CD14-positive monocyte (primary cell): ENCODE data around the gene DUSP16. TPM values are rescaled to one million over a fixed set of nuclear protein-coding genes. Genes with fewer than 3 reads are reported as not detected.

Experiments used
- DNase-seq, 3 donors: peaks; one replicate each; pipeline ENCODE4 v3.0.0-alpha.2; 2011 to 2022
- H2AFZ ChIP-seq: 2 replicates; pipeline ENCODE4 v1.6.0; 2012; ENCODE audit warnings: mild to moderate bottlenecking, low read depth, low read length, inconsistent platforms; ENCODE audit not compliant: insufficient read depth, poor library complexity, severe bottlenecking
- H3K27ac ChIP-seq, 2 donors: 1 replicate in 1 of 2; 2 replicates in 1 of 2; pipeline ENCODE4 v1.5.1; 2012 to 2013; ENCODE audit warnings: low read length in 2 of 2, control low read depth in 1 of 2, inconsistent platforms in 1 of 2, low read depth in 1 of 2, mild to moderate bottlenecking in 1 of 2
- H3K27me3 ChIP-seq, 2 donors: one replicate each; pipeline versions ENCODE4 v1.6.0 to v1.6.1; 2011 to 2013; ENCODE audit warnings: low read length in 2 of 2; ENCODE audit not compliant: control insufficient read depth in 2 of 2, insufficient read depth in 2 of 2
- H3K36me3 ChIP-seq, 2 donors: replicated peaks in 1 of 2; 1 replicate in 1 of 2; 2 replicates in 1 of 2; pipeline versions ENCODE4 v1.5.1 to v1.6.1; 2012 to 2013; ENCODE audit warnings: low read length in 2 of 2, control low read depth in 1 of 2, inconsistent platforms in 1 of 2, mild to moderate bottlenecking in 1 of 2; ENCODE audit not compliant: insufficient read depth in 2 of 2, control insufficient read depth in 1 of 2
- H3K4me1 ChIP-seq, 2 donors: 1 replicate in 1 of 2; 2 replicates in 1 of 2; pipeline versions ENCODE4 v1.5.1 to v1.6.1; 2012 to 2013; ENCODE audit warnings: low read length in 2 of 2, control low read depth in 1 of 2, inconsistent platforms in 1 of 2, mild to moderate bottlenecking in 1 of 2, moderate library complexity in 1 of 2; ENCODE audit not compliant: insufficient read depth in 2 of 2, control insufficient read depth in 1 of 2
- H3K4me2 ChIP-seq: replicated peaks from 2 replicates; pipeline ENCODE3; 2012; ENCODE audit warnings: low read length, moderate library complexity, mild to moderate bottlenecking; ENCODE audit not compliant: poor library complexity, severe bottlenecking; ENCODE audit errors: extremely low read depth
- H3K4me3 ChIP-seq, 3 experiments: fragments of 200-600 bp in 1 of 3; sonication (generic) in 1 of 3; replicated peaks in 1 of 3; 1 replicate in 2 of 3; 2 replicates in 1 of 3; pipeline ENCODE4 v1.5.1; 2011 to 2013; ENCODE audit warnings: low read length in 3 of 3, mild to moderate bottlenecking in 3 of 3, control low read depth in 2 of 3, low read depth in 2 of 3, inconsistent platforms in 1 of 3, moderate library complexity in 1 of 3
- H3K79me2 ChIP-seq: 2 replicates; pipeline ENCODE4 v1.6.0; 2012; ENCODE audit warnings: mild to moderate bottlenecking, control low read depth, inconsistent platforms, low read length, moderate library complexity; ENCODE audit not compliant: insufficient read depth
- H3K9ac ChIP-seq: 2 replicates; pipeline ENCODE4 v1.6.0; 2017; ENCODE audit warnings: low read length, mild to moderate bottlenecking; ENCODE audit not compliant: insufficient read depth, poor library complexity, severe bottlenecking
- H3K9me3 ChIP-seq, 2 donors: replicated peaks in 1 of 2; 1 replicate in 1 of 2; 2 replicates in 1 of 2; pipeline versions ENCODE4 v1.5.1 to v1.6.1; 2012 to 2013; ENCODE audit warnings: low read length in 2 of 2, control low read depth in 1 of 2; ENCODE audit not compliant: control insufficient read depth in 1 of 2, insufficient read depth in 1 of 2
- H4K20me1 ChIP-seq: 2 replicates; pipeline ENCODE4 v1.6.0; 2012; ENCODE audit warnings: mild to moderate bottlenecking, low read length, control low read depth, moderate library complexity; ENCODE audit not compliant: insufficient read depth
- H3K27ac Mint-ChIP-seq, 7 donors: one replicate each; pipeline ENCODE4 v1.8.0; 2020; ENCODE audit warnings: mild to moderate bottlenecking in 7 of 7, mixed read lengths in 7 of 7, moderate library complexity in 6 of 7, inconsistent platforms in 2 of 7
- H3K27me3 Mint-ChIP-seq, 3 donors: one replicate each; pipeline ENCODE4 v1.8.0; 2021 to 2022; ENCODE audit warnings: low read depth in 3 of 3, mild to moderate bottlenecking in 3 of 3, mixed read lengths in 3 of 3, moderate library complexity in 3 of 3, inconsistent platforms in 1 of 3
- H3K36me3 Mint-ChIP-seq, 2 donors: one replicate each; pipeline ENCODE4 v1.8.0; 2020; ENCODE audit warnings: mixed read lengths in 2 of 2, inconsistent platforms in 1 of 2, mild to moderate bottlenecking in 1 of 2
- H3K4me1 Mint-ChIP-seq: one replicate; pipeline ENCODE4 v1.8.0; 2020; ENCODE audit warnings: mild to moderate bottlenecking, mixed read lengths
- H3K4me3 Mint-ChIP-seq, 2 donors: one replicate each; pipeline ENCODE4 v1.8.0; 2020; ENCODE audit warnings: mild to moderate bottlenecking in 2 of 2, mixed read lengths in 2 of 2, moderate library complexity in 1 of 2
- H3K9me3 Mint-ChIP-seq, 7 donors: one replicate each; pipeline ENCODE4 v1.8.0; 2020 to 2022; ENCODE audit warnings: mixed read lengths in 7 of 7, mild to moderate bottlenecking in 6 of 7, moderate library complexity in 6 of 7, inconsistent platforms in 2 of 7
- CTCF ChIP-seq: fragments of 200-600 bp; IDR thresholded peaks from one replicate; pipeline ENCODE4 v1.8.0; 2022; ENCODE audit warnings: antibody characterized with exemption, mild to moderate bottlenecking
- WGBS: methylation state at CpG from one replicate; pipeline ENCODE4 v1.1.5; 2013; ENCODE audit warnings: missing lambda C conversion rate; ENCODE audit not compliant: insufficient coverage; 5-methylcytosine and 5-hydroxymethylcytosine counted together
- intact Hi-C, 2 donors: fragments of 100-400 bp; cut with micrococcal nuclease; formaldehyde crosslinking; loops; one replicate each; pipeline versions ENCODE4 v1.15.0 to v1.15.1; 2023
- polyA plus RNA-seq, 3 donors: library from polyadenylated mRNA; depleted of rRNA in 1 of 3; unstranded in 2 of 3; stranded (reverse) in 1 of 3; fragments of 300-500 nt in 2 of 3; fragments of >200 nt in 1 of 3; fragmentation: Illumina TruSeq in 2 of 3; gene quantifications; 1 replicate in 2 of 3; 2 replicates in 1 of 3; pipeline ENCODE4 v1.2.3, GENCODE V29; 2012 to 2021

Gene DUSP16
- polyA plus RNA-seq, 3 donors: 0.04 to 0.46 (median 0.27) TPM

- peak overlapping the region; percentile 80 for H3K4me2 ChIP-seq
- H3K4me3 ChIP-seq: peak overlapping the region in 1 of 3 experiments; percentile 84
Measured at GRCh38 chr12:12610711-12611110, 48.0 kb upstream of the DUSP16 start.

GRCh38 chr12:12609692-12610091, 47.0 kb upstream of the DUSP16 start:
- H3K4me3 ChIP-seq: no peak overlapping the region
- H3K4me2 ChIP-seq: no peak overlapping the region
- H3K4me1 Mint-ChIP-seq: peaks cover 57% of the 10 kb centered on the region
- H3K9me3 Mint-ChIP-seq: peaks cover 0 to 2% (median 0%) of the 10 kb centered on the region in 7 donors
- no peaks in the 10 kb centered on the region for H3K36me3 ChIP-seq
- no CpG with 5 or more reads among the region's 3 CpGs for WGBS
- peaks cover 4 to 5% of the 10 kb centered on the region in 2 donors for H3K36me3 Mint-ChIP-seq
- H2AFZ ChIP-seq: no peak overlapping the region
- DNase-seq: no peak
- H3K27ac ChIP-seq: no peak overlapping the region
- no peaks in the 10 kb centered on the region for H3K9me3 ChIP-seq
- peaks cover 7% of the 10 kb centered on the region for H3K79me2 ChIP-seq
- H3K4me1 ChIP-seq: peaks cover 51 to 55% of the 10 kb centered on the region in 2 donors
- no peak overlapping the region for H3K4me3 Mint-ChIP-seq
- no peaks in the 10 kb centered on the region for H3K27me3 ChIP-seq
- H3K27me3 Mint-ChIP-seq: no peaks in the 10 kb centered on the region
- H3K27ac Mint-ChIP-seq: no peak overlapping the region
- no peaks in the 10 kb centered on the region for H4K20me1 ChIP-seq
- H3K9ac ChIP-seq: no peak overlapping the region
- no peak for TF ChIP-seq CTCF
- intact Hi-C loops: loop anchor here (5.0 to 10.0 kb wide), 4 partner anchors 47 to 113 kb away; partner anchors contain the start of genes CDKN1B (in 1 of the 2), DUSP16 (in 1 of the 2) and GPR19 (in 1 of the 2)

More at GRCh38 chr12:12610711-12611110, 48.0 kb upstream of the DUSP16 start:
- peaks cover 5 to 9% of the 10 kb centered on the region in 2 donors for H3K36me3 Mint-ChIP-seq
- H3K27me3 ChIP-seq: no peaks in the 10 kb centered on the region
- H2AFZ ChIP-seq: peak overlapping the region; percentile 91
- H3K27me3 Mint-ChIP-seq: no peaks in the 10 kb centered on the region
- peaks cover 5% of the 10 kb centered on the region for H4K20me1 ChIP-seq
- DNase-seq: no peak
- peak overlapping the region; percentile 93 for H3K4me3 Mint-ChIP-seq
- H3K9me3 Mint-ChIP-seq: peaks cover 0 to 2% (median 0%) of the 10 kb centered on the region in 7 donors
- peaks cover 51 to 55% of the 10 kb centered on the region in 2 donors for H3K4me1 ChIP-seq
- H3K36me3 ChIP-seq: peaks cover 0 to 2% of the 10 kb centered on the region in 2 donors
- no peaks in the 10 kb centered on the region for H3K9me3 ChIP-seq
- H3K4me1 Mint-ChIP-seq: peaks cover 56% of the 10 kb centered on the region
- peak overlapping the region; percentile 89 to 94 (median 91) for H3K27ac Mint-ChIP-seq
- peaks cover 14% of the 10 kb centered on the region for H3K79me2 ChIP-seq
- H3K9ac ChIP-seq: peak overlapping the region; percentile 80
- intact Hi-C loops: loop anchor here (5.0 to 10.0 kb wide), 4 partner anchors 48 to 112 kb away; partner anchors contain the start of genes CDKN1B (in 1 of the 2), DUSP16 (in 1 of the 2) and GPR19 (in 1 of the 2)
- no CpG with 5 or more reads among the region's 4 CpGs for WGBS
- H3K27ac ChIP-seq: peak overlapping the region; percentile 77 to 87
- no peak for TF ChIP-seq CTCF
